Amniotic epithelial cell (primary cell): Measurements from ENCODE around the gene LRRC43.

Experiments used
- DNase-seq: peaks from one replicate; pipeline ENCODE4 v3.0.0-alpha.2; 2010; ENCODE audit warnings: low read depth

Gene LRRC43

GRCh38 chr12:122158700-122159285 is 24.1 kb upstream of the LRRC43 start:
- DNase-seq = no peak

GRCh38 chr12:122159882-122160281 is 23.0 kb upstream of the LRRC43 start:
- DNase-seq = no peak

GRCh38 chr12:122160761-122161160 is 22.2 kb upstream of the LRRC43 start:
- DNase-seq = no peak

GRCh38 chr12:122161682-122162081 is 21.2 kb upstream of the LRRC43 start:
- no peak for DNase-seq

- no peak for DNase-seq
These were observed 19.9 kb upstream of the LRRC43 start for GRCh38 chr12:122162976-122163375.

- DNase-seq = no peak
These were observed 16.2 kb upstream of the LRRC43 start for GRCh38 chr12:122166422-122167349.

GRCh38 chr12:122167356-122167925 is 15.5 kb upstream of the LRRC43 start:
- no peak for DNase-seq

GRCh38 chr12:122168492-122168891 is 14.4 kb upstream of the LRRC43 start:
- no peak for DNase-seq

- no peak for DNase-seq
These were observed 11.5 kb upstream of the LRRC43 start for GRCh38 chr12:122171399-122171798.

GRCh38 chr12:122172262-122172939 is 10.5 kb upstream of the LRRC43 start:
- no peak for DNase-seq

- DNase-seq = no peak
These were observed 8.6 kb upstream of the LRRC43 start, which contains the start of gene IL31 for GRCh38 chr12:122174155-122174845. TSS of gene IL31 (minus strand) at chr12:122174221. CDS start at chr12:122174172, 49 bp downstream.

GRCh38 chr12:122176473-122176872 is 6.5 kb upstream of the LRRC43 start:
- DNase-seq = peak; percentile 51

GRCh38 chr12:122183588-122183940 is 641 bp downstream of the LRRC43 start:
- no peak for DNase-seq

- DNase-seq = no peak
These were observed 1.6 kb downstream of the LRRC43 start for GRCh38 chr12:122184517-122184916.

GRCh38 chr12:122185079-122185478 is 2.2 kb downstream of the LRRC43 start:
- no peak for DNase-seq

GRCh38 chr12:122185494-122186082 is 2.7 kb downstream of the LRRC43 start:
- no peak for DNase-seq

GRCh38 chr12:122187466-122187865 is 4.5 kb downstream of the LRRC43 start:
- DNase-seq = no peak

GRCh38 chr12:122189626-122190475 is 6.9 kb downstream of the LRRC43 start:
- DNase-seq = no peak

- DNase-seq = peak; percentile 51
These were observed 8.1 kb downstream of the LRRC43 start for GRCh38 chr12:122190842-122191668.

- no peak for DNase-seq
These were observed 9.5 kb downstream of the LRRC43 start for GRCh38 chr12:122192441-122192840.
